ENCODE results near the gene PRTG. TPM values are rescaled to one million over a fixed set of nuclear protein-coding genes. Genes with fewer than 3 reads are reported as not detected.

The PRTG gene
- total and polyA plus RNA-seq, 2 of the 13 experiments (the other 11 are each of a cell fraction or from before 2014, with no cell fraction given): 13.2 to 22.3 TPM

- intact Hi-C loops (cut with micrococcal nuclease; ENCODE audit: unreplicated experiment) (no loop called here), in situ Hi-C loops (cut with HindIII; ENCODE audit: extremely low pct_ligation_motif_present, low pct_unique_long_range_greater_than_20kb) (no loop called here)
- Histone ChIP-seq H3K9ac (ENCODE audit: insufficient read depth, low read depth, low read length) (peak overlapping the region; percentile 77), H4K20me1 (ENCODE audit: insufficient read depth, low read length) (no peaks in the 10 kb centered on the region), H3K36me3 (replicated peaks in 1 of 2; ENCODE audit: control insufficient read depth in 1 of 2, insufficient read depth in 2 of 2, low read length in 2 of 2) (peaks cover 0 to 5% of the 10 kb centered on the region in 2 experiments; a peak in 1 of 5 replicates), H3K27me3 (ENCODE audit: control insufficient read depth in 1 of 2, insufficient read depth in 2 of 2, low read length in 2 of 2) (no peaks in the 10 kb centered on the region), H3K4me2 (ENCODE audit: low read depth, low read length) (peak overlapping the region; percentile 89), H3K9me3 (ENCODE audit: low read length) (no peaks in the 10 kb centered on the region), H3K79me2 (ENCODE audit: insufficient read depth, low read length) (peaks cover 22% of the 10 kb centered on the region), H3K4me1 (ENCODE audit: insufficient read depth, low read length) (peaks cover 35% of the 10 kb centered on the region), H3K27ac (ENCODE audit: extremely low read length, insufficient read depth, low read length) (peak overlapping the region; percentile 82), H3K4me3 (replicated peaks in 1 of 3; ENCODE audit: insufficient read depth in 1 of 3, low read depth in 2 of 3, low read length in 3 of 3) (peak overlapping the region; percentile 73 to 81 (median 79)), H2AFZ (ENCODE audit: low read length) (peak overlapping the region; percentile 94)
- FAIRE-seq (no peak), ATAC-seq (no peak), DNase-seq (ENCODE audit: low spot score) (no peak)
- 0 out of 2 replicates have a peak, but pooled peaks have one; percentile 12 for TF ChIP-seq ZMYM3 (CRISPR knock-in tag; IDR thresholded peaks at IDR 0.05)
- TF ChIP-seq ETV6 (CRISPR knock-in tag; conservative IDR thresholded peaks at IDR 0.05): no peak
- no peak for TF ChIP-seq ZNF160 (CRISPR knock-in tag; IDR thresholded peaks at IDR 0.05)
- TF ChIP-seq ZNF780A (CRISPR knock-in tag; IDR thresholded peaks at IDR 0.05): no peak
- no peak for TF ChIP-seq KMT2A (CRISPR knock-in tag; IDR thresholded peaks at IDR 0.05)
- TF ChIP-seq ZNF770 (CRISPR knock-in tag; IDR thresholded peaks at IDR 0.05): peak; percentile 81
- whole genome bisulfite sequencing (ENCODE audit: low lambda C conversion rate): 32% methylated on average over 21 of the region's 21 CpGs
- ChIA-PET POLR2A (no interaction called here), CTCF (ENCODE audit: low intra/inter-chr PET ratio, low total read pairs) (no interaction called here)
- no TSS peak for BruUV-seq (replicated peaks)
These were observed 1.0 kb upstream of the PRTG start for GRCh38 chr15:55743729-55744655.

Measured in HepG2 (cell line).